Measurements from ENCODE around the gene F2. TPM values are rescaled to one million over a fixed set of nuclear protein-coding genes. Genes with fewer than 3 reads are reported as not detected.

The F2 gene
- total RNA-seq, 4 donors from 2014 or later: 0.41 to 0.48 TPM; not detected in 2

- WGBS, 2 donors (ENCODE audit: low coverage in 1 of 2): 90 to 94% methylated on average over 2 to 4 of the region's 4 CpGs
- Histone ChIP-seq H3K9me3 (no peaks in the 10 kb centered on the region), H3K27ac (no peak overlapping the region), H3K36me3 (peaks cover 0 to 27% (median 9%) of the 10 kb centered on the region in 4 donors), H3K4me1 (peaks cover 0 to 19% (median 5%) of the 10 kb centered on the region in 4 donors), H3K27me3 (no peaks in the 10 kb centered on the region), H3K4me3 (no peak overlapping the region)
- DNase-seq: no peak
- in situ Hi-C loops (cut with MboI; ENCODE audit: low pct_ligation_motif_present in 1 of 4, low pct_unique_long_range_greater_than_20kb in 1 of 4, low sequenced_read_pairs in 3 of 4): no loop called here
- no peak for TF ChIP-seq POLR2AphosphoS5 (IDR thresholded peaks at IDR 0.05)
- no peak for TF ChIP-seq POLR2A (IDR thresholded peaks at IDR 0.05)
- no peak for TF ChIP-seq EP300 (IDR thresholded peaks at IDR 0.05; ENCODE audit: low read depth)
- no peak for TF ChIP-seq CTCF (IDR thresholded peaks at IDR 0.05)
- intact Hi-C loops (cut with DNase I; ENCODE audit: low total_unique reads): no loop called here
These were observed 26.6 kb upstream of the F2 start for GRCh38 chr11:46692450-46692849.

DNA sequence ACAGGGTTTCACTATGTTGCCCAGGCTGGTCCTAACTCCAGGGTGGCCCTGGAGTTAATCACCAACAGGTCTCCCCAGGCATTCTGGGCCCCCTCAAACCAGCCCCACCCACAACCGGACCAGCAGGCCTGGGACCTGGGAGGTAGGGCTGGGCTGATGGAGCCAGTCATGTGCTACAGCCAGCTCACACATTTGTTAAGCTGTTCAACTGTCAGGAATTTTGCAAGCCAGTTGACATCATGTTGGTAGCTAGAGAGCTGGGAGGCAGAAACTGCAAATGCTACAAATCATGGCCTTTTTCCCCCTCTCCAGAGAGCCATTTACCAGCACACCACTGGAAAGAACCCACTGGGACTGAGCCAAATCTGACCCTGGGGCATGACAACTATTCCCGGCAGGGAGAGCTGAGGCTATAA, 25.4 kb upstream of the F2 start:
- WGBS, 2 donors (ENCODE audit: low coverage in 1 of 2): 58% methylated on average over 2 of the region's 2 CpGs; no CpG with 5 or more reads in 1 of the 2 donors
- Histone ChIP-seq H3K36me3 (peaks cover 0 to 23% (median 7%) of the 10 kb centered on the region in 4 donors), H3K27ac (peak overlapping the region in 3 of 4 donors; percentile 10 to 57 (median 28)), H3K4me1 (peaks cover 0 to 26% (median 16%) of the 10 kb centered on the region in 4 donors), H3K27me3 (no peaks in the 10 kb centered on the region), H3K4me3 (no peak overlapping the region), H3K9me3 (no peaks in the 10 kb centered on the region)
- TF ChIP-seq POLR2AphosphoS5 (IDR thresholded peaks at IDR 0.05): no peak
- TF ChIP-seq POLR2A (IDR thresholded peaks at IDR 0.05): no peak
- DNase-seq: no peak
- in situ Hi-C loops (cut with MboI; ENCODE audit: low pct_ligation_motif_present in 1 of 4, low pct_unique_long_range_greater_than_20kb in 1 of 4, low sequenced_read_pairs in 3 of 4) (no loop called here), intact Hi-C loops (cut with DNase I; ENCODE audit: low total_unique reads) (no loop called here)

- WGBS, 2 donors (ENCODE audit: low coverage in 1 of 2): 87 to 95% methylated on average over 3 to 6 of the region's 6 CpGs
- H3K4me1 ChIP-seq: peaks cover 2 to 31% (median 20%) of the 10 kb centered on the region in 4 donors
- H3K27ac ChIP-seq: peak overlapping the region in 3 of 4 donors; percentile 17 to 57 (median 28)
- H3K36me3 ChIP-seq: peaks cover 0 to 23% (median 7%) of the 10 kb centered on the region in 4 donors
- no peak for TF ChIP-seq POLR2AphosphoS5 (IDR thresholded peaks at IDR 0.05)
- TF ChIP-seq EP300 (IDR thresholded peaks at IDR 0.05; ENCODE audit: low read depth): no peak
- TF ChIP-seq CTCF (IDR thresholded peaks at IDR 0.05): no peak
- TF ChIP-seq POLR2A (IDR thresholded peaks at IDR 0.05): no peak
- in situ Hi-C loops (cut with MboI; ENCODE audit: low pct_ligation_motif_present in 1 of 4, low pct_unique_long_range_greater_than_20kb in 1 of 4, low sequenced_read_pairs in 3 of 4) (no loop called here), intact Hi-C loops (cut with DNase I; ENCODE audit: low total_unique reads) (no loop called here)
- no peak overlapping the region for H3K4me3 ChIP-seq
- H3K27me3 ChIP-seq: no peaks in the 10 kb centered on the region
- no peak for DNase-seq
- no peaks in the 10 kb centered on the region for H3K9me3 ChIP-seq
These were observed 24.9 kb upstream of the F2 start for GRCh38 chr11:46694072-46694471.

DNA sequence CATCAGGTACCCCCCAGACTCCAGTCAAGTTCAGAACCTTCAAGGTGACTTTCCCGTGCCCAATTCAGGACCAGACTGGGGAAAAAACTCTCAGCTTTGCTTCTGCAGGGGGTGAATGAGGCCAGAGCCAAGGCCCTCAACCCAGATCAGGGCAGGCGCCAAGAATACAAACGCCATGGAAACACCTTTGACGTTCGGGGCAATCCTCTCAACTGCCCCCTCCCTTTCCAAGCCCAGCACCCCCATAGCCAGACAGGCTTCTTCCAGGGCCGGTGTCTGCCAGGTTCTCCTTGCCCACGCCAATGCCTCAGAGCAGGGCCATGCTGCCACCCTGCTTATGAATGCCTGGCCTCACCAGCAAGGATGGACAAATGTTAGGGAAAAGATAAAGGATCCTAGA, 24.4 kb upstream of the F2 start:
- Histone ChIP-seq H3K4me3 (no peak overlapping the region), H3K27me3 (no peaks in the 10 kb centered on the region), H3K27ac (peak overlapping the region in 3 of 4 donors; percentile 17 to 57 (median 28)), H3K9me3 (no peaks in the 10 kb centered on the region), H3K36me3 (peaks cover 0 to 23% (median 7%) of the 10 kb centered on the region in 4 donors), H3K4me1 (peaks cover 6 to 36% (median 26%) of the 10 kb centered on the region in 4 donors)
- intact Hi-C loops (cut with DNase I; ENCODE audit: low total_unique reads): no loop called here
- in situ Hi-C loops (cut with MboI; ENCODE audit: low pct_ligation_motif_present in 1 of 4, low pct_unique_long_range_greater_than_20kb in 1 of 4, low sequenced_read_pairs in 3 of 4): no loop called here
- TF ChIP-seq POLR2A (IDR thresholded peaks at IDR 0.05) (no peak), EP300 (IDR thresholded peaks at IDR 0.05; ENCODE audit: low read depth) (no peak), CTCF (IDR thresholded peaks at IDR 0.05) (no peak), POLR2AphosphoS5 (IDR thresholded peaks at IDR 0.05) (no peak)
- WGBS, 2 donors (ENCODE audit: low coverage in 1 of 2): 88 to 100% methylated on average over 1 to 7 of the region's 7 CpGs
- DNase-seq: no peak

Data from transverse colon (tissue), 4 donors.